H9 (cell line): ENCODE measurements around the gene RPS15. TPM values are rescaled to one million over a fixed set of nuclear protein-coding genes. Genes with fewer than 3 reads are reported as not detected.

Experiments
- DNase-seq: peaks from one replicate; pipeline ENCODE4 v3.0.0-alpha.2; 2017
- H2AFZ ChIP-seq: one replicate; pipeline ENCODE4 v1.6.1; 2013; ENCODE audit warnings: mild to moderate bottlenecking, low read length, control low read depth, moderate library complexity
- H2AK5ac ChIP-seq: 2 replicates; pipeline ENCODE4 v1.6.1; 2013; ENCODE audit warnings: low read length, control low read depth, mixed read lengths; ENCODE audit not compliant: insufficient read length
- H2BK120ac ChIP-seq: one replicate; pipeline ENCODE4 v1.6.1; 2013; ENCODE audit warnings: low read depth, mild to moderate bottlenecking, low read length, control low read depth, inconsistent platforms; ENCODE audit not compliant: poor library complexity, severe bottlenecking
- H2BK12ac ChIP-seq: 2 replicates; pipeline ENCODE4 v1.6.1; 2013; ENCODE audit warnings: low read length, control low read depth, mixed read lengths, low read depth; ENCODE audit not compliant: insufficient read length
- H2BK15ac ChIP-seq: 2 replicates; pipeline ENCODE4 v1.6.1; 2013; ENCODE audit warnings: low read depth, low read length, control low read depth
- H2BK20ac ChIP-seq: one replicate; pipeline ENCODE4 v1.6.1; 2013; ENCODE audit warnings: low read depth, mild to moderate bottlenecking, low read length, control low read depth, inconsistent platforms; ENCODE audit not compliant: poor library complexity, severe bottlenecking
- H2BK5ac ChIP-seq: 2 replicates; pipeline ENCODE4 v1.6.1; 2013; ENCODE audit warnings: low read length, control low read depth, mixed read lengths; ENCODE audit not compliant: insufficient read length
- H3K14ac ChIP-seq: 2 replicates; pipeline ENCODE4 v1.6.1; 2013; ENCODE audit warnings: low read length, control low read depth; ENCODE audit not compliant: insufficient read depth
- H3K18ac ChIP-seq: 2 replicates; pipeline ENCODE4 v1.6.1; 2013; ENCODE audit warnings: low read depth, mild to moderate bottlenecking, mixed read lengths, low read length, control low read depth; ENCODE audit not compliant: insufficient read length
- H3K23ac ChIP-seq: 2 replicates; pipeline ENCODE4 v1.6.1; 2013; ENCODE audit warnings: low read length, control low read depth, mixed read lengths, low read depth; ENCODE audit not compliant: insufficient read length
- H3K23me2 ChIP-seq: 2 replicates; pipeline ENCODE4 v1.6.1; 2013; ENCODE audit warnings: low read depth, mild to moderate bottlenecking, mixed read lengths, low read length, control low read depth; ENCODE audit not compliant: insufficient read length, poor library complexity, severe bottlenecking
- H3K27ac ChIP-seq: 2 replicates; pipeline ENCODE4 v1.5.1; 2013; ENCODE audit warnings: low read length, control low read depth, mixed read lengths, low read depth; ENCODE audit not compliant: insufficient read length
- H3K27me3 ChIP-seq: 2 replicates; pipeline ENCODE4 v1.6.1; 2013; ENCODE audit warnings: low read length, control low read depth, inconsistent platforms; ENCODE audit not compliant: insufficient read depth
- H3K4ac ChIP-seq: 2 replicates; pipeline ENCODE4 v1.6.1; 2013; ENCODE audit warnings: low read depth, mild to moderate bottlenecking, control low read depth, inconsistent platforms, low read length, moderate library complexity
- H3K4me1 ChIP-seq: 2 replicates; pipeline ENCODE4 v1.6.1; 2013; ENCODE audit warnings: low read length, control low read depth, inconsistent platforms; ENCODE audit not compliant: insufficient read depth
- H3K4me2 ChIP-seq: 2 replicates; pipeline ENCODE4 v1.6.1; 2013; ENCODE audit warnings: low read length, control low read depth, mixed read lengths; ENCODE audit not compliant: insufficient read length, insufficient read depth
- H3K56ac ChIP-seq: 2 replicates; pipeline ENCODE4 v1.6.1; 2013; ENCODE audit warnings: low read depth, mild to moderate bottlenecking, mixed read lengths, low read length, control low read depth; ENCODE audit not compliant: insufficient read length
- H3K79me1 ChIP-seq: 2 replicates; pipeline ENCODE4 v1.6.1; 2013; ENCODE audit warnings: low read depth, mild to moderate bottlenecking, moderate library complexity, low read length, control low read depth, inconsistent platforms; ENCODE audit not compliant: insufficient read depth, poor library complexity, severe bottlenecking
- H3K79me2 ChIP-seq: 2 replicates; pipeline ENCODE4 v1.6.1; 2013; ENCODE audit warnings: low read length, control low read depth, inconsistent platforms; ENCODE audit not compliant: insufficient read depth
- H3K9ac ChIP-seq: 2 replicates; pipeline ENCODE4 v1.6.1; 2013; ENCODE audit warnings: low read length, control low read depth, mixed read lengths; ENCODE audit not compliant: insufficient read length; ENCODE audit errors: extremely low read depth
- H3K9me3 ChIP-seq: one replicate; pipeline ENCODE4 v1.6.1; 2013; ENCODE audit warnings: low read depth, low read length, inconsistent platforms; ENCODE audit not compliant: control insufficient read depth
- H3T11ph ChIP-seq: one replicate; pipeline ENCODE4 v1.6.1; 2013; ENCODE audit warnings: mild to moderate bottlenecking, low read length, control low read depth, inconsistent platforms
- H4K20me1 ChIP-seq: one replicate; pipeline ENCODE4 v1.6.1; 2013; ENCODE audit not compliant: control insufficient read depth, insufficient read length, insufficient read depth
- H4K5ac ChIP-seq: 2 replicates; pipeline ENCODE4 v1.6.1; 2013; ENCODE audit warnings: low read depth, mild to moderate bottlenecking, mixed read lengths, low read length, control low read depth; ENCODE audit not compliant: insufficient read length
- H4K8ac ChIP-seq: replicated peaks from 2 replicates; pipeline ENCODE4 v1.6.1; 2013; ENCODE audit warnings: low read length, control low read depth, mixed read lengths, low read depth; ENCODE audit not compliant: insufficient read length
- H4K91ac ChIP-seq: 2 replicates; pipeline ENCODE4 v1.6.1; 2013; ENCODE audit warnings: low read depth, mild to moderate bottlenecking, moderate library complexity, mixed read lengths, low read length, control low read depth; ENCODE audit not compliant: insufficient read length
- H3K27ac Mint-ChIP-seq, 3 experiments: 2 replicates in 2 of 3; 3 replicates in 1 of 3; pipeline ENCODE4 v1.8.0; 2020 to 2021; ENCODE audit warnings: mixed read lengths in 3 of 3, mild to moderate bottlenecking in 1 of 3, moderate library complexity in 1 of 3
- H3K27me3 Mint-ChIP-seq: 2 replicates; pipeline ENCODE4 v1.8.0; 2021; ENCODE audit warnings: low read depth, mild to moderate bottlenecking, moderate library complexity, mixed read lengths
- H3K36me3 Mint-ChIP-seq, 3 experiments: 2 replicates in 2 of 3; 3 replicates in 1 of 3; pipeline ENCODE4 v1.8.0; 2020 to 2021; ENCODE audit warnings: low read depth in 3 of 3, mixed read lengths in 3 of 3; ENCODE audit not compliant: insufficient read depth in 1 of 3
- H3K4me1 Mint-ChIP-seq, 2 experiments: 2 replicates each; pipeline ENCODE4 v1.8.0; 2020; ENCODE audit warnings: mixed read lengths in 2 of 2
- H3K4me3 Mint-ChIP-seq, 2 experiments: 2 replicates in 1 of 2; 3 replicates in 1 of 2; pipeline ENCODE4 v1.8.0; 2020 to 2021; ENCODE audit warnings: mild to moderate bottlenecking in 2 of 2, mixed read lengths in 2 of 2, moderate library complexity in 1 of 2
- H3K9me3 Mint-ChIP-seq, 2 experiments: 2 replicates in 1 of 2; 3 replicates in 1 of 2; pipeline ENCODE4 v1.8.0; 2020; ENCODE audit warnings: mild to moderate bottlenecking in 2 of 2, mixed read lengths in 2 of 2, moderate library complexity in 1 of 2
- WGBS: extraction: QIAGEN DNeasy Blood & Tissue Kit; methylation state at CpG from one replicate; pipeline ENCODE4 v1.1.7; 2013; ENCODE audit warnings: missing lambda C conversion rate, low lambda C conversion rate, mixed read lengths; ENCODE audit not compliant: insufficient read length; ENCODE audit errors: extremely low coverage; 5-methylcytosine and 5-hydroxymethylcytosine counted together
- total RNA-seq: library from RNA; stranded (reverse); gene quantifications from 2 replicates; pipeline ENCODE4 v1.2.1, GENCODE V29; 2021
- TF ChIP-seq, protein P1 (sequence below): fragments of 200-600 bp; sonication (generic); conservative IDR thresholded peaks from 3 replicates; pipeline ENCODE4 v1.8.0; 2021; ENCODE audit warnings: antibody characterized with exemption, mild to moderate bottlenecking

RPS15 gene
- total RNA-seq, 1 experiment from 2014 or later = 1,628 TPM

DNA sequence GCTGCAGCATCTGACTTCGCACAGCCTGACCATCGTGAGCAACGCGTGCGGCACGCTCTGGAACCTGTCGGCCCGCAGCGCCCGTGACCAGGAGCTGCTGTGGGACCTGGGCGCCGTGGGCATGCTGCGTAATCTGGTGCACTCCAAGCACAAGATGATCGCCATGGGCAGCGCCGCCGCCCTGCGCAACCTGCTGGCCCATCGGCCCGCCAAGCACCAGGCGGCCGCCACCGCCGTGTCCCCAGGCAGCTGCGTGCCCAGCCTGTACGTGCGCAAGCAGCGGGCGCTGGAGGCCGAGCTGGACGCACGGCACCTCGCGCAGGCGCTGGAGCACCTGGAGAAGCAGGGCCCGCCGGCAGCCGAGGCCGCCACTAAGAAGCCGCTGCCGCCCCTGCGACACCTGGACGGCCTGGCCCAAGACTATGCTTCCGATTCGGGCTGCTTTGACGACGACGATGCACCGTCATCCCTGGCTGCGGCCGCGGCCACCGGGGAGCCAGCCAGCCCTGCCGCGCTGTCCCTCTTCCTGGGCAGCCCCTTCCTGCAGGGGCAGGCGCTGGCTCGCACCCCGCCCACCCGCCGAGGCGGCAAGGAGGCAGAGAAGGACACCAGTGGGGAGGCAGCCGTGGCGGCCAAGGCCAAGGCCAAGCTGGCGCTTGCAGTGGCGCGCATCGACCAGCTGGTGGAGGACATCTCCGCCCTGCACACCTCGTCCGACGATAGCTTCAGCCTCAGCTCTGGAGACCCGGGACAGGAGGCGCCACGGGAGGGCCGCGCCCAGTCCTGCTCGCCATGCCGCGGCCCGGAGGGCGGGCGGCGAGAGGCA is 27.2 kb downstream of the RPS15 start:
- no CpG with 5 or more reads among the region's 83 CpGs for WGBS
- H2BK12ac ChIP-seq = no peak overlapping the region
- H3K9ac ChIP-seq = no peak overlapping the region
- no peaks in the 10 kb centered on the region for H3K4me1 ChIP-seq
- no peak overlapping the region for H3T11ph ChIP-seq
- no peak overlapping the region for H2AK5ac ChIP-seq
- no peak overlapping the region for H4K5ac ChIP-seq
- no peak overlapping the region for H3K27ac Mint-ChIP-seq
- no peak overlapping the region for H3K18ac ChIP-seq
- H3K23me2 ChIP-seq = peaks cover 5% of the 10 kb centered on the region
- no peak overlapping the region for H2AFZ ChIP-seq
- TF ChIP-seq, protein P1, sequence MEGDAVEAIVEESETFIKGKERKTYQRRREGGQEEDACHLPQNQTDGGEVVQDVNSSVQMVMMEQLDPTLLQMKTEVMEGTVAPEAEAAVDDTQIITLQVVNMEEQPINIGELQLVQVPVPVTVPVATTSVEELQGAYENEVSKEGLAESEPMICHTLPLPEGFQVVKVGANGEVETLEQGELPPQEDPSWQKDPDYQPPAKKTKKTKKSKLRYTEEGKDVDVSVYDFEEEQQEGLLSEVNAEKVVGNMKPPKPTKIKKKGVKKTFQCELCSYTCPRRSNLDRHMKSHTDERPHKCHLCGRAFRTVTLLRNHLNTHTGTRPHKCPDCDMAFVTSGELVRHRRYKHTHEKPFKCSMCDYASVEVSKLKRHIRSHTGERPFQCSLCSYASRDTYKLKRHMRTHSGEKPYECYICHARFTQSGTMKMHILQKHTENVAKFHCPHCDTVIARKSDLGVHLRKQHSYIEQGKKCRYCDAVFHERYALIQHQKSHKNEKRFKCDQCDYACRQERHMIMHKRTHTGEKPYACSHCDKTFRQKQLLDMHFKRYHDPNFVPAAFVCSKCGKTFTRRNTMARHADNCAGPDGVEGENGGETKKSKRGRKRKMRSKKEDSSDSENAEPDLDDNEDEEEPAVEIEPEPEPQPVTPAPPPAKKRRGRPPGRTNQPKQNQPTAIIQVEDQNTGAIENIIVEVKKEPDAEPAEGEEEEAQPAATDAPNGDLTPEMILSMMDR = peak; percentile 67
- peaks cover 54% of the 10 kb centered on the region for H3K27me3 ChIP-seq
- H3K9me3 Mint-ChIP-seq = no peaks in the 10 kb centered on the region
- no peaks in the 10 kb centered on the region for H3K36me3 Mint-ChIP-seq
- H3K4me1 Mint-ChIP-seq = peaks cover 2 to 4% of the 10 kb centered on the region in 2 experiments; a peak in 2 of 4 replicates
- H3K23ac ChIP-seq = no peak overlapping the region
- H2BK20ac ChIP-seq = no peak overlapping the region
- H2BK120ac ChIP-seq = no peak overlapping the region
- no peaks in the 10 kb centered on the region for H3K9me3 ChIP-seq
- peak; percentile 81 for DNase-seq
- no peaks in the 10 kb centered on the region for H4K20me1 ChIP-seq
- no peak overlapping the region; the same call in 1 of the 2 replicates for H2BK15ac ChIP-seq
- H3K4ac ChIP-seq = no peak overlapping the region
- no peak overlapping the region for H4K91ac ChIP-seq
- H3K4me2 ChIP-seq = peak overlapping the region; percentile 37
- H3K14ac ChIP-seq = no peak overlapping the region; the same call in 1 of the 2 replicates
- no peak overlapping the region for H3K56ac ChIP-seq
- H4K8ac ChIP-seq = no peak overlapping the region
- no peaks in the 10 kb centered on the region for H3K79me1 ChIP-seq
- H3K79me2 ChIP-seq = no peaks in the 10 kb centered on the region
- no peak overlapping the region for H3K4me3 Mint-ChIP-seq
- peaks cover 71% of the 10 kb centered on the region for H3K27me3 Mint-ChIP-seq
- no peak overlapping the region for H2BK5ac ChIP-seq
- H3K27ac ChIP-seq = no peak overlapping the region
